GM12891 (cell line): Measurements from ENCODE around the gene KCNMA1.

Experiments used
- PAX5 ChIP-seq: IDR thresholded peaks from 2 replicates; pipeline ENCODE4 v1.6.1; 2011; ENCODE audit warnings: low read length, moderate library complexity, mild to moderate bottlenecking; ENCODE audit not compliant: insufficient read depth, severe bottlenecking
- POLR2A ChIP-seq: IDR thresholded peaks from 2 replicates; pipeline ENCODE4 v1.6.1; 2011; ENCODE audit warnings: low read depth, low read length, control low read depth
- POLR2AphosphoS5 ChIP-seq: IDR thresholded peaks from 2 replicates; pipeline ENCODE4 v1.6.1; 2011; ENCODE audit warnings: low read depth, low read length, control low read depth
- POU2F2 ChIP-seq: IDR thresholded peaks from 2 replicates; pipeline ENCODE4 v1.6.1; 2011; ENCODE audit warnings: low read depth, mild to moderate bottlenecking, control low read depth, low read length, moderate library complexity

GRCh38 chr10:77361426-77361825 is 276.2 kb downstream of the KCNMA1 start:
- TF ChIP-seq POLR2A (no peak), POLR2AphosphoS5 (no peak), POU2F2 (no peak), PAX5 (no peak)
